ENCODE data around the gene EPHA2.

EPHA2 gene

GRCh38 chr1:16151196-16151994 lies 4.5 kb downstream of the EPHA2 start:
- peak overlapping the region; percentile 74 for H3K4me3 ChIP-seq
- no peak for DNase-seq (ENCODE audit: low spot score)
- TF ChIP-seq, protein P1, sequence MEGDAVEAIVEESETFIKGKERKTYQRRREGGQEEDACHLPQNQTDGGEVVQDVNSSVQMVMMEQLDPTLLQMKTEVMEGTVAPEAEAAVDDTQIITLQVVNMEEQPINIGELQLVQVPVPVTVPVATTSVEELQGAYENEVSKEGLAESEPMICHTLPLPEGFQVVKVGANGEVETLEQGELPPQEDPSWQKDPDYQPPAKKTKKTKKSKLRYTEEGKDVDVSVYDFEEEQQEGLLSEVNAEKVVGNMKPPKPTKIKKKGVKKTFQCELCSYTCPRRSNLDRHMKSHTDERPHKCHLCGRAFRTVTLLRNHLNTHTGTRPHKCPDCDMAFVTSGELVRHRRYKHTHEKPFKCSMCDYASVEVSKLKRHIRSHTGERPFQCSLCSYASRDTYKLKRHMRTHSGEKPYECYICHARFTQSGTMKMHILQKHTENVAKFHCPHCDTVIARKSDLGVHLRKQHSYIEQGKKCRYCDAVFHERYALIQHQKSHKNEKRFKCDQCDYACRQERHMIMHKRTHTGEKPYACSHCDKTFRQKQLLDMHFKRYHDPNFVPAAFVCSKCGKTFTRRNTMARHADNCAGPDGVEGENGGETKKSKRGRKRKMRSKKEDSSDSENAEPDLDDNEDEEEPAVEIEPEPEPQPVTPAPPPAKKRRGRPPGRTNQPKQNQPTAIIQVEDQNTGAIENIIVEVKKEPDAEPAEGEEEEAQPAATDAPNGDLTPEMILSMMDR (IDR thresholded peaks at IDR 0.05): no peak
- H3K27ac ChIP-seq: peak overlapping the region in 1 of 2 donors; percentile 90

DNA sequence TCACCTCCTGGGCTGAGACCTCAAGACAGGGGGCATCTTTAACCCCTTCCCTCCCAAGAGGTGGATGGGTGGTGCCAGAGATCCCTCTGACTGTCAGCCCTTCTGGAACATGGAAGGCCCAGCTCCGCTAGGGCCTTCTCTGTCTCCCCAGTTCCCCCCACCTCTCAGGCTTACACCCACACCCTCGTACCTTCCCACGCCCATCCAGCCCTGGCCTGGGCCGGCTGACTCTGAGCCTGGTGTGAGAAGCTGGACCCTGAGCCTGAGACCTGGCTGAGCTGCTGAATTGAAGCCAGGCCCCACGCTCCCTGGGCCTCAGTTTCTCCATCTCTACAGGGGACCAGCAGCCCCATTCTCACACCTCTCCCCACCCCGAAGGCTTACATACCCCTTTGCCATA lies 5.4 kb downstream of the EPHA2 start:
- TF ChIP-seq, protein P1 (IDR thresholded peaks at IDR 0.05): no peak
- H3K4me3 ChIP-seq: no peak overlapping the region
- H3K27ac ChIP-seq: peak overlapping the region in 1 of 2 donors; percentile 90
- no peak for DNase-seq (ENCODE audit: low spot score)

- DNase-seq (ENCODE audit: low spot score): no peak
- H3K4me3 ChIP-seq: no peak overlapping the region
- H3K27ac ChIP-seq: peak overlapping the region in 1 of 2 donors; percentile 90
- TF ChIP-seq, protein P1 (IDR thresholded peaks at IDR 0.05): no peak
Observed at GRCh38 chr1:16149702-16150488, 6.0 kb downstream of the EPHA2 start.

- Histone ChIP-seq H3K4me3 (no peak overlapping the region), H3K27ac (no peak overlapping the region)
- TF ChIP-seq, protein P1 (IDR thresholded peaks at IDR 0.05): no peak
- no peak for DNase-seq (ENCODE audit: low spot score)
Observed at GRCh38 chr1:16149146-16149545, 6.7 kb downstream of the EPHA2 start.

DNA sequence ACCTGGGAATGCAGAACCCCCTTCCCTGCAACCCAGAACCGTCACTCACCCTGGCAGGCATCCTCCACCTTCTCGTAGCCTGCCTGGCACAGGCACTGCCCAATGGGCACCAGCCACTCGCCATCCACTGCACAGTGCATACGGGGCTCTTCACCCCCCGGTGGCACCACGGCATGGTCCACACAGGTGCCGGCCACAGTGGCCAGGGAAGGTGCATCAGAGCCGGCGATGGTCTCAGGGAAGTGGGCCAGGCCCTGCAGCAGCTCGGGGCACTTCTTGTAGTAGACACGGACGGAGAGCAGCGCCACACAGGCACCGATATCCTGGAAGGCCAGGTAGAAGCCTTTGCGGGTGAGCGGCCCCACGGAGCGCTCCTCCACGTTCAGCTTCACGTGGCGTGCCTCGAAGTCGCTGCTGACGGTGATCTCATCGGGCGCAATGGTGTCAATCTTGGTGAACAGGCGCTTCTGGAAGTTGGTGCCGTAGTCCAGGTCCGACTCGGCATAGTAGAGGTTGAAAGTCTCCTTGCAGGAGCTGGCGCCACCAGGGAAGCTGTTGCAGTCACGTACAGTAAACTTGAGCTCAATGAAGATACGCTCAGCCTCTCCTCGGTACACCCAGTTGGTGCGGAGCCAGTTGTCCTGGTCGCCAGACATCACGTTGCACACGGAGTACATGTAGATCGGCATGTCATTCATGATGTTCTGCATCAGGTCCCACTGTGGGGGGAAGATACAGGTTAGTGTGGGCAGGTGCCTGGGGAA lies 7.4 kb downstream of the EPHA2 start:
- no peak overlapping the region for H3K27ac ChIP-seq
- TF ChIP-seq, protein P1 (IDR thresholded peaks at IDR 0.05): no peak

GRCh38 chr1:16147156-16147926 lies 8.5 kb downstream of the EPHA2 start:
- no peak overlapping the region for H3K4me3 ChIP-seq
- DNase-seq (ENCODE audit: low spot score): no peak
- TF ChIP-seq, protein P1 (IDR thresholded peaks at IDR 0.05): no peak
- peak overlapping the region; percentile 79 to 94 for H3K27ac ChIP-seq

More for the DNA sequence above, 7.4 kb downstream of the EPHA2 start:
- no peak for DNase-seq (ENCODE audit: low spot score)
- H3K4me3 ChIP-seq: no peak overlapping the region

Measured in coronary artery (tissue), 2 donors.